IMR-90 (cell line): Measurements from ENCODE around the gene AUTS2.

ENCODE experiments used
- BHLHE40 ChIP-seq: fragments of 150-350 bp; IDR thresholded peaks from 2 replicates; pipeline ENCODE4 v1.6.1; 2016; ENCODE audit warnings: mild to moderate bottlenecking, low read depth, low read length
- CEBPB ChIP-seq: IDR thresholded peaks from 2 replicates; pipeline ENCODE4 v1.6.1; 2012; ENCODE audit warnings: low read depth, low read length, improper control_type of control experiment
- CTCF ChIP-seq: conservative IDR thresholded peaks from 2 replicates; pipeline ENCODE4 v1.5.1; 2012; ENCODE audit warnings: mild to moderate bottlenecking, low read depth, low read length, improper control_type of control experiment
- ELK1 ChIP-seq: fragments of 150-350 bp; IDR thresholded peaks from 2 replicates; pipeline ENCODE4 v1.6.1; 2016; ENCODE audit warnings: low read depth, mild to moderate bottlenecking, low read length, moderate library complexity, borderline replicate concordance
- FOS ChIP-seq: fragments of 150-350 bp; IDR thresholded peaks from 2 replicates; pipeline ENCODE4 v1.6.1; 2016; ENCODE audit warnings: low read depth, low read length
- MAZ ChIP-seq: IDR thresholded peaks from 2 replicates; pipeline ENCODE4 v1.6.1; 2012; ENCODE audit warnings: low read depth, mild to moderate bottlenecking, low read length, improper control_type of control experiment, moderate library complexity, borderline replicate concordance
- MXI1 ChIP-seq: IDR thresholded peaks from 2 replicates; pipeline ENCODE4 v1.6.1; 2012; ENCODE audit warnings: low read depth, mild to moderate bottlenecking, low read length, moderate library complexity, borderline replicate concordance
- POLR2A ChIP-seq: IDR thresholded peaks from 2 replicates; pipeline ENCODE4 v1.6.1; 2012; ENCODE audit warnings: mild to moderate bottlenecking, low read depth, low read length
- RAD21 ChIP-seq: IDR thresholded peaks from 2 replicates; pipeline ENCODE4 v1.6.1; 2012; ENCODE audit warnings: low read length, improper control_type of control experiment
- RCOR1 ChIP-seq: IDR thresholded peaks from 2 replicates; pipeline ENCODE4 v1.6.1; 2012; ENCODE audit warnings: mild to moderate bottlenecking, low read length, improper control_type of control experiment; ENCODE audit not compliant: insufficient replicate concordance

GRCh38 chr7:69768986-69769595, 170.8 kb downstream of the AUTS2 start:
- TF ChIP-seq CTCF, result no peak
- no peak for TF ChIP-seq CEBPB
- no peak for TF ChIP-seq RCOR1
- no peak for TF ChIP-seq RAD21
- TF ChIP-seq MXI1, result no peak
- TF ChIP-seq POLR2A, result no peak
- no peak for TF ChIP-seq ELK1
- no peak for TF ChIP-seq BHLHE40
- TF ChIP-seq MAZ, result no peak
- no peak for TF ChIP-seq FOS
